ENCODE results near the gene MTUS2.
"Not testable (repeated sequence)": the region's sequence is repeated elsewhere in the genome, so short reads cannot be mapped to it uniquely, and the experiment has no call there.

MTUS2 gene

DNA sequence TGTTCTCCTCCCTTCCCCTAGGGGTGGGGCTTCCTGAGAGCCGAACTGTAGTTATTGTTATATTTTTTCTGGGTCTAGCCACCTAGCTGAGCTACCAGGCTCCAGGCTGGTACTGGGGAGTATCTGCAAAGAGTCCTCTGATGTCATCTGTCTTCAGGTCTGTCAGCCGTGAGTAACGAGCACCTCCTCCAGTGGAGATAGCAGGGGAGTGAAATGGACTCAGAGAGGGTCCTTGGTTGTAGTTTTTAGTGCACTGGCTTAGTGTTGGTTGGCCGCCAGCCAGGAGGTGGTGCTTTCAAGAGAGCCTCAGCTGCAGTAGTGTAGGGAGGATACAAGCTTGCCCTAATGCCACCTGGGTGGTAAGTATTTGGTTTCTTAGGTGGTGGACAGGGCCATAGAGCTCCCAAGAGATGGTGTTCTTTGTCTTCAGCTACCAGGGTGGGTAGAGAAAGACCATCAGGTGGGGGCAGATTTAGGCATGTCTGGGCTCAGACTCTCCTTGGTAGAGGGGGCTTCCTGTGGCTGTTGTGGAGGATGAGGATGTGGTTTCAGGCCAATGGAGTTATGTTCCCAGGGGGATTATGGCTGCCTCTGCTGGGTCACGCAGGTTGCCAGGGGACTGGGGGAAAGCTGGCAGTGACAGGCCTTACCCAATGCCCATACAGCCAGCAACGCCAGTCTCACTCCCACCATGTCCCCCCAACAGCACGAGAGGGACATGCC is 525.9 kb downstream of the MTUS2 start:
- DNase-seq = not testable (repeated sequence)

DNA sequence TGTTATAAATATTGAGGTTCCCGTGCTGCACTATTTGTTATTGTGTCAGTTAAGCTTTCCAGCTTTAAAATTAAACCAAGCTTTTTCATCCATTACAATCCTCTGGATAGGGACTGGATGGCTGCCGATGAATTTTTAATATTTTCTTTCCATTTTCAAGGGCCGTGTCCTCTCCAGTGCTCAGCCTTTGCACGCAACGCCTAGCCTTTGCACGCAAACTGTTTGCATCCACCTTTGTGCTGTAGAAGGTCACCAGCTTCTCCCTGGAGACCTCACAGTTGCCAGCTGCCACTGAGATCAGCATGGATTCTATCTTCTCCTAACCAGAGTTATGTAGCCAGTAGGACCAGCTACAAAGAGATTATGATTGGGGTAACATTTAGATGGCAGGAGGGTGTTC is 534.9 kb downstream of the MTUS2 start:
- no peak for DNase-seq

- DNase-seq = no peak
Observed at GRCh38 chr13:29359181-29359580, 539.0 kb downstream of the MTUS2 start.

- no peak for DNase-seq
Observed at GRCh38 chr13:29361716-29362115, 541.6 kb downstream of the MTUS2 start.

GRCh38 chr13:29362849-29363604 is 542.9 kb downstream of the MTUS2 start:
- DNase-seq = peak; percentile 42

DNA sequence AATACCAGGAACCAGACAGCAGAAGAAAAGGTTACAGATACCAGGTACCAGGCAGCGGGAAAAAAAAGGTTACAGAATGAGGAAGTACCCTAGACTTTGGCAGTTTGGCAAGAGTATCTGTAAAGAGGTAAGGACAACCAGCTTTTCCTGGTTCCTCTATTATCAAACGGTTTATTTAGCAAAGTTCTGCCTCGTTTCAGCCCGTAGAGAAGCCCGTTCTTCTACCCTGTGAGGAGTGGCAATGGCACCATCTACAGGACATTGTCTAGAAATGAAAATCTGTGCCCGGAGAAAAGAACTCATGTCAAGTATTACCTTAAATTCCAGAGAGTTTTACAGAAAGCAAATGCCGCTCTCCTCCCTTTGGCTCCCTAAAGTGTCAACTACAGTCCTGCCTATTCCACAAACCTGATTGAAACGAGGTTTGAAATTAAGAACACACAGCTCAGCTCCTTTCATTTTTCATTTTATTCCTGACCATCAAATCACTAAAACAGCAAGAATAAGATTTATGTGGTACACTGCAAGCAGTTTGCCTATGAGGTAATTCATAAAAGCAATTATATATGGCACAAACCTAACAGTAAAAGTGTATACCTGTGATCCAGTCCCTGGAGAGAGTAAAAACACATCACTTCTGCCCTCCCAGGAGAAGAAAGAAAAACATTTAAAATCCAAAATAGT is 549.1 kb downstream of the MTUS2 start:
- no peak for DNase-seq

- DNase-seq = no peak
Observed at GRCh38 chr13:29379281-29379680, 559.1 kb downstream of the MTUS2 start.

- DNase-seq = no peak
Observed at GRCh38 chr13:29379865-29380264, 559.7 kb downstream of the MTUS2 start.

DNA sequence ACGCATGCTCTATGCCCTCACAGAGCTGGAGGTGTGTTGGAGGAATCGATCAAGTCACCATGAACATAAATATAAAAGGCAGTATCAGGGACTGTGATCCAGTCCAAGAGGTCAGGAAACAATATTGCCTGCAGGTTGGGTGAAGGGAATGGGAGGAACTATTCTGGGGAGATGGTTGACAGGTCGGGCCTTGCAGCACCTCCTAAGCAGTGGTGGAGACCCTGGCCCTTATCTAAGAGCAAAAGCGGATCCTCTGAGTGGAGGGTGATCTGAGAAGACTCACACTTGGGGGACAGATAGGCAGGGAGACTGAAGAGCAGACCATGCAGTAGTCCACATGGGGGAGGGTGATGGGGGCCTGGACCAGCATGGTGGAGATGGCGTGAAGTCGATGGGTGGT is 561.9 kb downstream of the MTUS2 start:
- DNase-seq = no peak

DNA sequence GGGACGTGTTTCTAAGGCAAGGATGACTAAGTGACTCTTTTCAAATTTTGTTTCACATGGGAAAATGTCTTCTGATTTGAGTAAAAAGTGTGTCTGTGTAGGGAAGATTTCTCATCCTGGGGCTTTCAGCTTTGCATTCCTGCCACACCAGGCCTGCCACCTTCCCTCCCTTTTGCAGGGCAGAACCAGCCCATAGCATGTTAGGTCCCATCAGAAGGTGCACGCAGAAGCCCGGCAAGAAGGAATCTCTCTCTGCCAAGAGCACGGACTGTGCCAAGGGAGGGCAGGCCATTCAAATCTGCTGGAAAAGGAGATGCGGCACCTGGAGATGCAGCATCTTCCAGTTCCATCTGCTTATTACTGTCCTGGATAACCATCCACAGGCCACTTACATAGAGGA is 563.3 kb downstream of the MTUS2 start:
- DNase-seq = no peak

GRCh38 chr13:29384466-29384865 is 564.3 kb downstream of the MTUS2 start:
- no peak for DNase-seq

DNA sequence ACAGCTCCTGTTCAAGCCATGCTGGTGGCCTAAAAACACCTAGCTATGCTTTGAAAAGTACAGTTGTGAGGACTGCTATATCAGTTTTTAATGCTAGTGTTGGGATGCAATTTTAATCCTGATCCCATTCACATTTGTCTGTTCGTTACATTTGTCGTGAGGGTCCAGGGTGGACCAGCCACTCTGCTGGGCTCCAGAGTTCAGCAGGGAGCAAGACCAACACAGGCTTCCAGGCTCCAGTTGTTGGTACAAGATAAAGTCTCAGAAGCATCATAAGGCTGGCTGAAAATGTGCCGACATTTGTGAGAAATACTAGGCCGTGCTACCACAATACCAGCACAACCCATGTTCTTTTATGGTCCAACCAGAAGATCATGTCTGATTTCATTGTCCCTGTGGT is 564.7 kb downstream of the MTUS2 start:
- no peak for DNase-seq

- DNase-seq = no peak
Observed at GRCh38 chr13:29386246-29386645, 566.1 kb downstream of the MTUS2 start.

GRCh38 chr13:29390598-29390997 is 570.5 kb downstream of the MTUS2 start:
- not testable (repeated sequence) for DNase-seq

GRCh38 chr13:29396446-29396845 is 576.3 kb downstream of the MTUS2 start:
- no peak for DNase-seq

- no peak for DNase-seq
Observed at GRCh38 chr13:29397265-29397664, 577.1 kb downstream of the MTUS2 start.

DNA sequence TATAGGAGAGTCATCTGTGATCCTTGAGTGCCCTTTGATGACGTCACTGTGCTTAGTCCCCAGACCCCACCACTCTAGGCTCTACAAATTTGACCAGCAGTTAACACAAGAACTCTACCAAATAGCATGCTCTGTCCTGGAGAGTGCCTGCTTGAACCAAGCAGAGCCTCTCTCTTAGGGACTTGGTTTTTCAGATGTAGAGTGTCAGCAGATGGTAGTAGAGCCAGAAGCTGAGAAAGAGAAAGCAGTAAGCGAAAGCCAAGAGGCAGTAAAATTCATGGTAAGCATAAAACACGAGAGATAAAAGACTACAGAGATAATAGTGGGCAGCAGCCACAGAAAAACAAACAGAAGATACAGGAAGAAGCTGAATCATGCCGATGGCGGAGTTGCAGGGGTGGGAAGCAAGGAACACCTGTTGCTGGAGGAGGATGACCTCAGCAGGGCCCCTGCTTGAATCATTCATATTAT is 582.1 kb downstream of the MTUS2 start:
- DNase-seq = no peak

- no peak for DNase-seq
Observed at GRCh38 chr13:29405401-29405800, 585.3 kb downstream of the MTUS2 start.

- DNase-seq = no peak
Observed at GRCh38 chr13:29411481-29411880, 591.3 kb downstream of the MTUS2 start.

GRCh38 chr13:29418026-29418425 is 597.9 kb downstream of the MTUS2 start:
- DNase-seq = no peak

- DNase-seq = no peak
Observed at GRCh38 chr13:29421118-29421517, 601.0 kb downstream of the MTUS2 start.

DNA sequence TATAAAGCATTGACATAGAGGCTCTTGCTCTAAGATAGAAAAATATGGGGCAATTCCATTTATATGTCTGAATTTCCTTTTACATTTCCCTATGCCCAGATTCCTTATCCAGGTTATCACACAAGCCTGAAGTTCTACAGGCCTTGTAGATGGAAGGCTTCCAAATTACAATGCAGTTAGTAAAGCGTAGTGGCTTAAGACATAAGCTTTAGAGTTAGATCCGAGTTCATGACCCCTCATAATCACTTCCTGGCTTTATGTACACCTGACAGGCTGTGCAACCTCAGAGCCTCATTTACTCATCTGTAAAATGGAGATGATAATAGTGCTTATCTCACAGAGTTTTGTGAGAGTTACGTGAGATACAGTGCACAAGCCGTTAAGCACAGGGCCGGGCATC is 601.9 kb downstream of the MTUS2 start:
- DNase-seq = no peak

GRCh38 chr13:29423050-29423449 is 602.9 kb downstream of the MTUS2 start:
- no peak for DNase-seq

DNA sequence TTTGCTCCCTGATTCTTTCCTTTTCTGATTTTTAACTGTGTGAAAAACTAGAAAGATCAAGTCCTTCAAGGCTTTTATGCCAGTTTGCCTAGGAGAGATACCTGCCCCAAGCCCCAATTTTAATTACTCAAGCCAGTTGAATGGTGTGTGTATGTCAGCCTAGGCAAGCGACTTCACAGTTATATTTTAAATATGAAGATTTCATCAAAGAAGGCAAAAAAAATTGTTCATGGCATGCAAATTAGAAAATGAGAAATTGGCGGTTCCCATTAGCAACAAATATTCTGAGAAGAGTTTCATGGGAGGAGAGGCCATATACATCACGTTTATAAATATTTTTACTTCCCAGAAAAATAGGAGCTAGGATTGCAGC is 607.8 kb downstream of the MTUS2 start:
- no peak for DNase-seq

Data from NCI-H146 (cell line).